Breast epithelium (tissue), 3 donors: Measurements from ENCODE around the gene EXOC3L1.

Source experiments
- CTCF ChIP-seq, 3 donors: fragments of 450-650 bp; IDR thresholded peaks; one replicate each; pipeline ENCODE4 v1.5.1; 2016 to 2017; ENCODE audit warnings: antibody characterized with exemption in 3 of 3, mild to moderate bottlenecking in 3 of 3, moderate library complexity in 3 of 3
- POLR2A ChIP-seq: fragments of 450-650 bp; IDR thresholded peaks from one replicate; pipeline ENCODE4 v1.6.1; 2016; ENCODE audit warnings: antibody characterized with exemption, mild to moderate bottlenecking, moderate library complexity

GRCh38 chr16:67230809-67231660 is 41.1 kb upstream of the EXOC3L1 start:
- TF ChIP-seq CTCF (IDR thresholded peaks at IDR 0.05), result no peak
- TF ChIP-seq POLR2A, result no peak
